HG02852 (cell line): ENCODE results near the gene EGFLAM.
"Not testable (repeated sequence)": the region's sequence is repeated elsewhere in the genome, so short reads cannot be mapped to it uniquely, and the experiment has no call there.

Source experiments
- ATAC-seq: cut with Tn5 transposase; IDR thresholded peaks from one replicate; pipeline ENCODE4 v1.9.1; 2021; ENCODE audit warnings: mild to moderate bottlenecking, moderate library complexity; ENCODE audit not compliant: unreplicated experiment

Gene EGFLAM

GRCh38 chr5:38413696-38414095, 155.3 kb downstream of the EGFLAM start:
- no peak for ATAC-seq

GRCh38 chr5:38414348-38414747, 156.0 kb downstream of the EGFLAM start:
- no peak for ATAC-seq

DNA sequence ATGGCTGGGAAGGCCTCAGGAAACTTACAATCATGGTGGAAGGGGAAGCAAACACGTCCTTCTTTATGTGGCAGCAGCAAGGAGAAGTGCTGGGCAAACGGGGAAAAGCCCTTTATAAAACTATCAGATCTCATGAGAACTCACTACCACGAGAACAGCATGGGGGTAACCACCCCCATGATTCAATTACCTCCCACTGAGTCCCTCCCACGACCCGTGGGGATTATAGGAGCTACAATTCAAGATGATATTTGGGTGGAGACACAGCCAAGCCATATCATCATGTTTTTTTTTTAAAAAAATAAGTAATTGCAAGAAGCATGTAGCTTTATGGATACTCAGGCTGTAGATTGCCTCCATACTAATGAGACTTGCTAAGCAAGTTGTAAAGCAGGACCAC, 157.4 kb downstream of the EGFLAM start:
- not testable (repeated sequence) for ATAC-seq

DNA sequence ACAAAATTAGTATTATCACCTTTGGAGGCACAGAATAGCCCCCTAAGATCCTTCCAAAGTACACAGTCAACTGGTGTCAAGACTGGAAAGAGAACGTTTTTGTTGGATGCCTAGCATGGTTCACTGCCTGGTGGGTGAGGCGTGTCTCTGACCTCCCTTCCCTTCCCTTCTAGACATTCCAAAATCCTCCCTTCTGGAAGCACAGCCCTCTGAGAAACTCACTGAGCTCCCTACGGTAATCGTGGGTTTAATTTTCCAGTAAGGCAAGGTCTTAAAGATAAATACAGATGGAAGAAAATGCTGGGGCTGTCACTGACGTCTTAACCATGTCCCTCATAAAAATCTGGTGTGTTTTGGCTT, 159.3 kb downstream of the EGFLAM start:
- ATAC-seq, result no peak

DNA sequence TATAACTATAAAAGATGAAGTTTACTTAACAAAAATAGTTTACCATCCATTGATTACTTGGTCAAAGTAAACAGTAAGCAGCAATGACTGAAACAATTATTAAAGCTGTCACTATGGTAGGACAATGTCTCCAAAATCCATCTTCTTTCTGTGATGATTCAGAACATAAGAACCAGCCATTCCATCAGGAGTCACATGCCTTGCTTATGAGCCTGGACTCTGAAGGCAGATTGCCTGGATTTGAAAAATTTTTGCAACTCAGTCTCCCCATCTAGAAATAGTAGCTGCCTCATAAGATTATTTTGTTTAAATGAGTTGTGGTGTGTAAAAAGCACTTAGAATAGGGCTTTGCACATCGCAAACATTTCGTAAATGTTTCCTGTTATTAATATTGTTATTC, 161.9 kb downstream of the EGFLAM start:
- ATAC-seq, result no peak

DNA sequence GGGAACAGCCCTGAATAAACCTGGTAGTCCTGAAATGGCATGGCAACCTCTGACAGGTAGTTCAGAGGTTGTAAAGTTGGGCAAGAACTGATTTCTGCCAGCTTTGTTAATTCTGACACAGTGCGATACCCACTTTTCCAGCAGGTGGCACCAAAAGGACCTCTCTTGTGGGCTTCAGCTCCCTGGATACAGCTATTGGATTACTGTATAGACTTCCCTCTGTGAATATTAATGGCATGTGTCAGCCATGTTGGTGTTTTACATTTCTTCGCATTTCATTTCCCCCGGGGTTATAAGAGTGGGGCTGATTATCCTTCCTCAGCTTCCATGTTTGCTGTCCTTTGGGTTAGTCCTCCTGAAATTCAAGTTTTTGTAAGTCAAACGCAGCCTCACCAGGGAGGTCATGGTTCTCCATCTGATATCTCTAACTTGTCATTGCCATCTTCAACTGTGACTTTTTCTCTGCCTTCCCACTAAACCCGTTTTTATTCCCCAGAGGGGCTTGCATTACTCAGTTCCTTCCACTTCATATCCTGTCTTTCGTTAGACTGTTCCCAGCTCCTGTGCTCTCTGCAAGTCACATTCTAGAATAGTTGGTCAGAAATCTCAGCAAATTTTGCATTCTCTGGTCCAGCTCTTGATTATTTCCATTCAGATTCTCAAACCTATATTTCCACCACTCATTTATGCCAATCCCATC, 162.5 kb downstream of the EGFLAM start:
- ATAC-seq, result peak; percentile 47

- no peak for ATAC-seq
Observed at GRCh38 chr5:38422622-38423021, 164.3 kb downstream of the EGFLAM start.

GRCh38 chr5:38423276-38424147, 165.2 kb downstream of the EGFLAM start:
- no peak for ATAC-seq

DNA sequence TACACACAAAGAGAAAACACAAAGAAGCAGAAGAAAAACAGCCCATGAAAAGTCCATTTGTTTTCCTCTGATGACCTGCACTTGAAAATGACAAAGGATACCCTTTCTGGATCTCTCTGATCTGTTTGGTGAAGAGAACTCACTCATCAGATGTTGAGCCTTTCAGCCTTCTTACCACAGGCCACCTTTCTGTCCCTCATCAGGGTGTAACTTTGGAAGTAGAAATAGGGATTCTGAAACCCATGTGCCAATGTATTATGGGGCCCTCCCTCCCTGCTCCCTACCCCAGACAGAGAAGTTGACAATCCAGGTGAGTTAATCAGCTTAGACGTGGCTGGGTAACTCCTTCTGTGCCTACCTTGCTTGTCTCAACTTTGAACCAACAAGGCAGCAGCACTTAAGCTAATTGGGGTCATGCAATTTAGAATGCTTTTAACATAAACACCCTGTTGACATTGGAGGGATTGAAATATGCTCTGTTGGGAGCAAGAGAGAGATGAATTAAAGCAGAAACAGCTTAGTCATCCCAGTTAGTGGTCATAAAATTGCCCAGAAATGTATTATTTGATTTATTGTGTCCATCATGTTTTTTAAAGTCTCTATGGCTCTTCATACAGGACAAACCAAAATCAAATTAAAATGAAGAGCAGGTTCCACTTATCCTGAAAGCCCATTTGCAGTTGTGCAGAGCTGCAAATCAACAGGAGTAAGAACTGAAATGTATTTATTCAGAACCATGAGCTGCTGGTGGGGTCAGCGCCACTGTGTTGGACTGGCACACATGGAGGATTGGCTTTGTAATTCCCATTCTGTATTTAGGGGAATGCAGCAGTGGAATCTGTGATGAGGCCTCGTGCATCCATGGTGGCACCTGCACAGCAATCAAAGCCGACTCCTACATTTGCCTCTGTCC, 166.0 kb downstream of the EGFLAM start:
- no peak for ATAC-seq

DNA sequence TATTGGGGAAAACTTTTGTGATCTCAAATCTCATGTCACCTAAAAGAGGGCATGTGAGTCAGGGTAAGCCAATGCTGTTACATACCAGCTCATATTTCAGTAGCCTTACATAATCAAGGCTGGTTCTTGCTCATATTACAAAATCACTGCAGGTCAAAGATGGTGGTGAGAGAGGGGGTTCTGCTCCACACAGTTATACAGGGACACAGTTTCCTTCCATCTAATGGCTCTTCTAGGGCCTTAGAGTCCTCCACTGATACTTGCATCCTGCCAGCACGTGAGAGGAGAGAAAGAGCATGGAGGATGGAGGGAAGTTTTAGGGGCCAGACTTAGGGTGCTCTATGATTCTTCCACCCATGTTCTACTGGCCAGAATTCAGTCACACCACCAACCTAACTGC, 168.1 kb downstream of the EGFLAM start:
- ATAC-seq, result no peak

- ATAC-seq, result no peak
Observed at GRCh38 chr5:38426986-38427950, 168.9 kb downstream of the EGFLAM start.

- no peak for ATAC-seq
Observed at GRCh38 chr5:38431242-38431853, 173.0 kb downstream of the EGFLAM start.

- no peak for ATAC-seq
Observed at GRCh38 chr5:38433160-38433861, 175.0 kb downstream of the EGFLAM start.

GRCh38 chr5:38434966-38435705, 176.8 kb downstream of the EGFLAM start:
- no peak for ATAC-seq

DNA sequence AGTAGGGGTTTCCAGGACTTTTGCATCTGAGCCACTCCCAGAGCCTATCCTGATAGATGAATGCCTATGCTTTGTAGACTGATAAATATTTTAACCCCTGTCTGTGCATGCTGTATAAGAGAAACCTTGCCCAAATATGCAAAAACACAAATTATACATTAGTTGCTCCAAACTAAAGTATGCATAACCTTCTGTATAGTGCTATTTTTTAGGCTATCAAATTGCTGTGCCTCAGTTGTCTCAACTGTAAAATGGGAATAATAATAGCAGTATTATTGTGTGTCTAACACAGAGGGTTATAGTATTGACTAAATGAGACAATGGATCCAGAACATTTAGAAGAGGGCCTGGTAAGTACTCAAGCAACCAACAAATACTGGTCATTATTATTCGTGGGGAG, 180.4 kb downstream of the EGFLAM start:
- no peak for ATAC-seq

DNA sequence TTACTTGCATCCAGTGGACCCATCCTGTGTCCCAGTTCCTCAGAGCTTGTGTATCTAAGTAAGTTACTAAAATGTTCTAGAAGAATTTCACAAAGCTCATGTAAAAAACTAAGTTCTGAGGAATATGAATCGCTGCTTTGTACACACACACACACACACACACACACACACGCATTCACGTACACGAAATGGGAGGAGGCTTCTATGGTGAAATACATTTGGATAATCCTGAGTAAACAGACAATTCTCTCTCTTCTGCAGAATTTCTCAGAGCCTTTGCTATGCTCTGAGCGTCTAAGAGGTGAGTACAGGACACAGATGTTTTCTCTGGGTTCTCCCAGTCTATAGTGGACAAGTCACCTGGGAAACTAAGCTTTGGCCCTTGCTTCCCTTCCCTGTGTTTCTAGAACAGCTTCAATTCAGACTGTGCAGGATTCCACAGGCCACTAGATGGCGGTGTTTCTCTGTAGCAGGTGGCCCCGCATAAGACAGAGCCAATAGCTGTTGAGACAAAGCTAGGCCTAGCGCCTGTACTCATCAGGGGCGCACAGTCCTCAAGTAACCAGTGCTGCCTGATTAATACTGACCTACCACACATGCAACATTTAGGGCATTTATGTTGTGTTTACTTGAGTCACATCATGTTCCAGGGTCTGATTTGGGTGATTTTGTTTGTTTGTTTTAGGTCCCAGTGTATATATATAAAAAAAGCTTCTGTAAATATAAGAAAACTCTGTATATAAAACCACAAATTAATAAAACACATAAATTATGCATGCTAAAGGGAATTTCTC, 183.3 kb downstream of the EGFLAM start:
- peak; percentile 99 for ATAC-seq

DNA sequence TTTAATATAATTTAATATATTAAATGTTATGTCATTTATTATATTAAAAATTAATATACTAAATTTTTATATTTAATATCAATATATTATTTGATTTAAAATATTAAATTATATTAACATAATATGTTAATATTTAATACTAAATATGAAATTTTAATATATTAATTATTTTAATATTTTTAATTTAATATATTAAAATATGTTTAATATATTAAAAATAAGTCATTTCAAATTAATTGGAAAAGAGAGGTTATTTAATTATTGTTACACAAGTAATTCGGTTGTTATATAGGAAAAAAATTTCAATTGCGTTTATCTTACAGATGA, 183.9 kb downstream of the EGFLAM start:
- ATAC-seq, result no peak

GRCh38 chr5:38443390-38443789, 185.0 kb downstream of the EGFLAM start:
- no peak for ATAC-seq
